ENCODE results near the gene AHDC1.

DNA sequence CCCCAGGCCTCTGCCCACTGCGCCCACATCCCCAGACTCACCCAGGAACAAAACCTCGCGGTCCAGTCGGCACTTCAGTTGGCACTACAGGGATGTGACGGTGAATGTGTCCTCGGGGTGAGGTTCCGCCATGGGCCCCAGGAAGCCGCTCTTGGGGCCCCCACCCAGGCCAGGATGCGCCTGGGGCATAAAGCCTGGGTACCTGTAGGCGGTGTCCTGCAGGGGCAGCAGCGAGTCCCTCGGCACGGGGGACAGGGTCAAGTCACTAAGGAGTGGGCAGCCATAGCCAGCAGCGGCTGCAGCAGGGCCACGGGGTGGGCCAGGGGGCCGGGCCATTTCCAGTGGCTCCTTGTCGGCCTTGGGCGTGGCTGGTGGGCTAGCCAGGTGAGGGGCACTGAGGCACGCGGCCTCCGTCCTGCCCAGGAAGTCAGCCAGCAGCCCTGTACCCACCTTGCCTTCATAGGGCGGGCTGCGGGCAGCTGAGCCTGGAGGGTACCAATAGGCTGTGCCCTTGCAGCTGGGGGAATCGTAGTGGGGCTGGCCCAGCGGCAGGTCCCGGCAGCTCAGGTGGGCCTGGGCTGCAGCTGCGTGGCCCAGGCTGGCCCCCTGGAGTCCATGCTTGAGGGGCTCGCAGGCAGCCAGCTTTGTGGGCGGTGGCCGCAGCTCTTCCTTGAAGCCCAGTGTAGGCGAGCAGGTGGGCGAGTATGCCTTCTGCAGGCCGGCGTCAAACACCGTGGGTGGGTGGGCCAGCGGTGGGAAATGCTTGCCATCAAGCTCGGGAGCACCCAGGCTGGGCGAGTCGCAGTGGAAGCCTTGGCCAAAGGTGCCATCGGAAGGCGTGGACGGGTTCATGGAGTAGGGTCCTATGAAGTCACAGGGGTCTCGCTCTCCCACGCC lies 56.5 kb downstream of the AHDC1 start:
- TF ChIP-seq, protein P1, sequence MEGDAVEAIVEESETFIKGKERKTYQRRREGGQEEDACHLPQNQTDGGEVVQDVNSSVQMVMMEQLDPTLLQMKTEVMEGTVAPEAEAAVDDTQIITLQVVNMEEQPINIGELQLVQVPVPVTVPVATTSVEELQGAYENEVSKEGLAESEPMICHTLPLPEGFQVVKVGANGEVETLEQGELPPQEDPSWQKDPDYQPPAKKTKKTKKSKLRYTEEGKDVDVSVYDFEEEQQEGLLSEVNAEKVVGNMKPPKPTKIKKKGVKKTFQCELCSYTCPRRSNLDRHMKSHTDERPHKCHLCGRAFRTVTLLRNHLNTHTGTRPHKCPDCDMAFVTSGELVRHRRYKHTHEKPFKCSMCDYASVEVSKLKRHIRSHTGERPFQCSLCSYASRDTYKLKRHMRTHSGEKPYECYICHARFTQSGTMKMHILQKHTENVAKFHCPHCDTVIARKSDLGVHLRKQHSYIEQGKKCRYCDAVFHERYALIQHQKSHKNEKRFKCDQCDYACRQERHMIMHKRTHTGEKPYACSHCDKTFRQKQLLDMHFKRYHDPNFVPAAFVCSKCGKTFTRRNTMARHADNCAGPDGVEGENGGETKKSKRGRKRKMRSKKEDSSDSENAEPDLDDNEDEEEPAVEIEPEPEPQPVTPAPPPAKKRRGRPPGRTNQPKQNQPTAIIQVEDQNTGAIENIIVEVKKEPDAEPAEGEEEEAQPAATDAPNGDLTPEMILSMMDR (IDR thresholded peaks at IDR 0.05): peak; percentile 35
- TF ChIP-seq EZH2 (IDR thresholded peaks at IDR 0.05): no peak
- no peak for TF ChIP-seq EZH2phosphoT487 (IDR thresholded peaks at IDR 0.05)

Measured in neural progenitor cell (in vitro differentiated cells).